ENCODE results near the gene ARFGAP2.

Gene ARFGAP2

GRCh38 chr11:47172740-47173336 lies 3.8 kb downstream of the ARFGAP2 start:
- POLR2A ChIA-PET, result no interaction called here
- no peak for DNase-seq (ENCODE audit: extremely low spot score)
- CTCF ChIA-PET, result interaction anchor here (0.9 to 3.2 kb wide), 4 partner anchors 10 to 281 kb away, joined by 3 to 21 read pairs (median 7); no protein-coding TSS in a partner anchor
- TF ChIP-seq CTCF (IDR thresholded peaks at IDR 0.05; ENCODE audit: control extremely low read depth, extremely low read depth, low read depth, missing control alignments), result no peak

GRCh38 chr11:47171856-47172255 lies 4.8 kb downstream of the ARFGAP2 start:
- no peak for DNase-seq (ENCODE audit: extremely low spot score)
- no peak for TF ChIP-seq CTCF (IDR thresholded peaks at IDR 0.05; ENCODE audit: control extremely low read depth, extremely low read depth, low read depth, missing control alignments)
- ChIA-PET CTCF (interaction anchor here (0.9 to 3.2 kb wide), 5 partner anchors 9 to 281 kb away, joined by 3 to 21 read pairs (median 4); no protein-coding TSS in a partner anchor), POLR2A (interaction anchor here (0.8 to 0.9 kb wide), 2 partner anchors 9 to 17 kb away, joined by 5 to 6 read pairs; no protein-coding TSS in a partner anchor)

GRCh38 chr11:47171061-47171838 lies 5.4 kb downstream of the ARFGAP2 start:
- POLR2A ChIA-PET, result interaction anchor here (0.8 to 0.9 kb wide), 2 partner anchors 8 to 16 kb away, joined by 5 to 6 read pairs; no protein-coding TSS in a partner anchor
- CTCF ChIA-PET, result interaction anchor here (1.0 to 3.2 kb wide), 4 partner anchors 9 to 282 kb away, joined by 3 to 21 read pairs (median 7); no protein-coding TSS in a partner anchor

DNA sequence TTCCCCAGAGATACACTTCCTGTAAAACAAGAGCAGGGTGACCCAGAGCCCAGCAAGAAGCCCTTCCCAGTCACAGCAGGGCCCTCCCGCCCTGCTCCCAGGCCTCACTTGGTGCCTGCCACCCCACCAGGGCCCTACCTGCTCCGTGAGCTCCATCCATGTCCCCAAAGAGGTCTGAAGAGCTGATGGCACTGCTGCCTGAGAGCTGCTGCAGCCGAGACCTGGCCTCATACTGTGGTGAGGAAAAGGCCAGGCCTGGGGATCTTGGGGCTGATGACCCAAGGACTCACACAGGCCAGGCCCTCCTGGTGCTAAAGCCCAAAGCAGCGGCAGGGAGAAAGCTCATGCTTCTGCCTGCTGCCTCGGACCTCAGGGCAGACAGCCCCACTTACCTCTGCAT lies 10.3 kb downstream of the ARFGAP2 start:
- TF ChIP-seq CTCF (IDR thresholded peaks at IDR 0.05; ENCODE audit: control extremely low read depth, extremely low read depth, low read depth, missing control alignments), result no peak
- ChIA-PET POLR2A (no interaction called here), CTCF (interaction anchor here (1.1 to 3.1 kb wide), 3 partner anchors 12 to 278 kb away, joined by 3 to 14 read pairs (median 4); partner anchors contain the start of gene ARFGAP2)
- no peak for DNase-seq (ENCODE audit: extremely low spot score)

More at GRCh38 chr11:47171061-47171838, 5.4 kb downstream of the ARFGAP2 start:
- DNase-seq (ENCODE audit: extremely low spot score), result no peak
- TF ChIP-seq CTCF (IDR thresholded peaks at IDR 0.05; ENCODE audit: control extremely low read depth, extremely low read depth, low read depth, missing control alignments), result no peak

DNA sequence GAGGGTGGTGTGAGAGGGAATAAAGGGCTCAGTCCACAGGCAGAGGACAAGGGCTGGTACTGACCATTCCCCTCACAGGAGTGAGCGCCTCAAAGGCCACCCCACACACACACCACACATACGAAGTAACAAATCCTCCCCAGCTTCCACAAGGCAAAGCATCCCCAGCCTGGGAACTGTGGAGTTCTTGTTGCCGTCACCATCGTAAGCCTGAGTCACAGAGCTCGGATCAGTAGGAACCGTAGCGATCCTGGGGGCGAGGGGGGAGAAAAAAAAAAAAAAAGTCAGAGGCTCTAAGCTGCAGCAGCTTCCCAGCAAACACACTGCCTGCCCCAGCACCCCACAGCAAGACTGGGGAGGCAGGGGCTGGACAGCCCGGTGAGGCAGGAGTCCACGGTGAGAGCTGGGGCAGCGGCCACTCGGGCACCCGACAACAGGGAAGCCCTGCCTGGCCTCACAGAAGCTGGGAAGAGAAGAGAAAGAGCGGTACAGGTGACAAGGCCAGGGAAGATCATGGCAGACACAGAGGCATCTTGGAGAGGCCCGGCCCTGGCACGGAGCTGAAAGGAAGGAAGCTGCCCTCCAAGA lies 11.3 kb downstream of the ARFGAP2 start:
- TF ChIP-seq CTCF (IDR thresholded peaks at IDR 0.05; ENCODE audit: control extremely low read depth, extremely low read depth, low read depth, missing control alignments), result no peak
- no peak for DNase-seq (ENCODE audit: extremely low spot score)
- ChIA-PET POLR2A (no interaction called here), CTCF (interaction anchor here (1.1 to 3.1 kb wide), 3 partner anchors 13 to 277 kb away, joined by 3 to 14 read pairs (median 4); partner anchors contain the start of gene ARFGAP2)

GRCh38 chr11:47164321-47164720 lies 12.4 kb downstream of the ARFGAP2 start:
- DNase-seq (ENCODE audit: extremely low spot score), result no peak
- no peak for TF ChIP-seq CTCF (IDR thresholded peaks at IDR 0.05; ENCODE audit: control extremely low read depth, extremely low read depth, low read depth, missing control alignments)
- CTCF ChIA-PET, result interaction anchor here (1.2 to 4.5 kb wide), 3 partner anchors 11 to 263 kb away, joined by 3 to 32 read pairs (median 14); partner anchors contain the start of gene ARFGAP2
- POLR2A ChIA-PET, result no interaction called here
